CD4-positive, alpha-beta T cell treated with Interleukin-17A for 1 hour (primary cell): ENCODE data around the gene TYW1.
A peak's percentile ranks its signal among the peaks of the same experiment; 100 is the strongest.
"Not testable (repeated sequence)": the region's sequence is repeated elsewhere in the genome, so short reads cannot be mapped to it uniquely, and the experiment has no call there.

ENCODE experiments used
- DNase-seq: peaks from one replicate; pipeline ENCODE4 v3.0.0-alpha.2; 2020

Gene TYW1

DNA sequence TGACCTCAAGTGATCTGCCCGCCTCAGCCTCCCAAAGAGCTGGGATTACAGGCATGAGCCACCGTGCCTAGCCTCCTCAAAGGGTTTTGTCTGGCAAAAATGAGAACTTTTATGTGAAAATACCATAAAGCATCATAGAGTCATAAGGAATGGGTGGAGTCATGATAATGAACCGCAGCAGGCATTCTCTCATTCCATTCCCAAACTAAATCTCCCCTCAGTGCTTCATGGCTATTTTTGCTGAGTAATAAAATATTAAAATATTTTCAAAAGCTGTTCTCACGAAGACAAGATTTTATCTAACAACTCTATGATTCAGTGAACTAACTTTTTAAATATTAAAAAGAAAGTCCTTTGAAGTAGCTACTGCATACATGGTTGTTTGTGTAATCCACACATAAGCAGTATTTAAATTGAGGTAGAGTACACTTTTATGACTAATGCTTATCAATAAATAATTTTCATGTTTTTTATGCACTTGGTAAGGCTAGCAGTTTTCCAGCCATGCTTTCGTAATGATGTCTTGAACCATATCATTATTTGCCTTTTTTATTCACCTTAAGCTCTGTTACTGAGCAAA is 195.6 kb downstream of the TYW1 start:
- not testable (repeated sequence) for DNase-seq

DNA sequence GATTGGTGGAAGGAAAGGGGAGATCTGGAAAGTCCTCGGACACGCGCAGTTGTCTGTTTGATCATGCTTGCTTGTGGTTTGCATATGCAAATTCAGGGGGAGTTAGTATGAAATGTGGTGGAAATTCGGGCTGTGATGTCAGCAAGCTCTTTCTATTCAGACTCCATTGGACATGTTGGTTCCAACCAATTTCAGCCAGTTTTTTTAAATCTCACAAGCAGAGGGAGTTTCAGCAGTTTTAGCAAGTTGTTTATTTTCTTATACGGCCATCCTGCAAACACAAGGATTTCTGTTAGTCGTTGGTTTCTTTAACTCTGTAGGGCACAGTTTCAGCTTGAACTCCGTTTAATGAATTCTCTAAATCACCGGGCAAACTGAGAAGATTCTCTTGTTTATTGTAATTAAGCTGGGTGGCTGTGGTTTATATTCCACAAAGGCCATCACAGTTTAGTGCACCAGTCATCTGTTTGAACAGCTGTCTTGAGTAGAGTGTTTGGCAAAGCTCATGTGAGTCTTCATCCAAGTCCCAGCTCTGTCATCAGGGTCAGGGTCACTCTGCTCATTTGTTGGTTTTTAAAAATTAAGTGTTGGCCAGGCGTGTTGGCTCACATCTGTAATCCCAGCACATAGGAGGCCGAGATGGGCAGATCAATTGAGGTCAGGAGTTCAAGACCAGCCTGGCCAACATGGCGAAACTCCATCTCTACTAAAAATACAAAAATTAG is 196.4 kb downstream of the TYW1 start:
- not testable (repeated sequence) for DNase-seq

DNA sequence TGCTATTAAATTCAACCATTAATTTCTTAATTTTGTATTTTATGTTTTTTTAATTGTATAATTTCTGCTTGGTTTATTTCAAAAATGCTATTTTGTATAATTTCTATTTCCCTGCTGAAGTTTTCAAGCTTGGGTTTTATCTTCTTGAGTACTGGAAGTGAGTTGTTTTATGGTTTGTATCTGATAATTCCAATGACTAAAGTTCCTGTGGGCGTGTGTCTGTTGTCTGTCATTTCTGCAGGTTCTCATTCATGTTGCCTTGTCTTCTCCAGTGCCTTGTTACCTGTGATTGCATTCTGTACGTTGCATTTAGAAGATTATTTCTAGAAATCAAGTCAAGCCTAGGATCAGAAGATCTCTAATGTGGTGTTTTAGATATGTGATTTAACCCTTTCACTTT is 199.5 kb downstream of the TYW1 start:
- DNase-seq, result not testable (repeated sequence)

GRCh38 chr7:67198865-67199526 is 202.4 kb downstream of the TYW1 start:
- not testable (repeated sequence) for DNase-seq

GRCh38 chr7:67205772-67206171 is 209.1 kb downstream of the TYW1 start:
- not testable (repeated sequence) for DNase-seq

DNA sequence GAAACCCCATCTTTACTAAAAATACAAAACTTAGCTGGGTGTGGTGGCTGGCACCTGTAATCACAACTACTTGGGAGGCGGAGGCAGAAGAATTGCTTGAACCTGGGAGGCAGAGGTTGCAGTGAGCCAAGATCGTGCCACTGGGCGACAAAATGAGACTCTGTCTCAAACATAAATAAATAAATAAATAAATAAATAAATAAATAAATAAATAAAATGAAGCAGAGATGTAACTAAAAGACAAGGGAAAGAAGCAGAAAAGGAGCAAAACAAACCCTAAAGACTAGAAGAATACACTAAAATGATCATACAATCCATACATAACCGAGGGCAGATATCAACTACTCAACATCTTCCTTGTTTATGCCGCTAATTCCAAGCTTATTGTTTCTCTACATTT is 209.8 kb downstream of the TYW1 start:
- DNase-seq, result no peak

GRCh38 chr7:67208656-67209055 is 212.0 kb downstream of the TYW1 start:
- not testable (repeated sequence) for DNase-seq

- no peak for DNase-seq
These were observed 212.6 kb downstream of the TYW1 start for GRCh38 chr7:67209256-67209655.

DNA sequence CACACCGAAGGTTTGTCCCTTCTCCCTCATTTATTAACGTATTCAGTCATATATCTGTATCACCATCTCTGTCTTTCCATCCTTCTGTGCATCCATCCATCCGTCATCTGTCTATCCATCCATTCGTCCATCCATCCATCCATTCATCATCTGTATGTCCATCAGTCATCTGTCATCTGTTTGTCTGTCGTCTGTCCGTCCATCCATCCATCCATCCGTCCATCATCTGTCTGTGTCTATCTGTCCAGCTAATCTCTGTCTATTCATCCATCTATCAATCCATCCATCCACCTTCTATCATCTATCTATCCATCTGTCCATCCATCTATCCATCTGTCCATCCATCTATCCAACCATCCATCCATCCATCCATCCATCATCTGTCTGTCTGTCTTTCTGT is 213.9 kb downstream of the TYW1 start:
- DNase-seq, result no peak

DNA sequence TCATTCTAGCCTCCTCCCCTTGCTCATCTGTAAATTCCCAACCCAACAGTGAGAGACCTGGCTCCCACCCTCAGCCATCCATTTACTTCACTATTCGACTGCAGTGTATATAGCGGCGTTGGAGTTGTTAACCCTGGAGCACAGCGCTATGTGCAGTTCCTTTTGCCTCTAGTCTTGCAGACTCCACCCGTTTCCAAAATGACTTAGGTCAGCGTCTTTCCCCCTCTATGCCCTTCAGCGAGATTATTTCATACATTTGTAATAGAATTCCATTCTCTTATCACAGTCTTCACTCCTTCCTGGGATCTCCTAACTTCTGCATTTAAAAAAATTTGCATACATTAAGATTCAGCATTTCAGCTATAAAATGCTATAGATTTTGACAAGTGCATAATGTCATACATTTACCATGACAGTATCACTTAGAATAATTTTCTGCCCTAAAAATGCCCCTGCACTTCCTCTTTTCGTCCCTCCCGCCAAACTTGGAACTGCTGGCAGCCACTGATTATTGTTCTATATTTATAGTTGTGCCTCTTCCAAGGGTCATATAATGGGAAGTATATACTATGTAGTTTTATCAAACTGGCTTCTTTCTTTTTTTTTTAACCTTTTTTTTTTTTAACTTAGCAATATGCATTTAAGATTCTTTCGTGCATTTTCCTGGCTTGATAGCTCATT is 215.2 kb downstream of the TYW1 start:
- not testable (repeated sequence) for DNase-seq

DNA sequence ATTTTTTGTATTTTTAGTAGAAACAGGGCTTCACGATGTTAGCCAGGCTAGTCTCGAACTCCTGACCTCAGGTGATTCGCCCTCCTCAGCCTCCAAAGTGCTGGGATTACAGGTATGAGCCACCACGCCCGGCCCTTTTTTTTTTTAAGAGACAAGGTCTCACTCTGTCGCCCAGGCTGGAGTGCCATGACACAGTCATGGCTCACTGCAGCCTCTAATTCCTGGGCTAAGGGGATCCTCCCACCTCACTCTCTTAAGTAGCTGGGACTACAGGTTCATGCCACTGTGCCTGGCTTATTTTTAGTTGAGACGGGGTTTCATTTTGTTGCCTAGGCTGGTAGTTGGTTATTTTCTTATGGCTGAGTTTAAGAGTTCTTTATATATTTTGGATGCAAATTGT is 216.4 kb downstream of the TYW1 start:
- not testable (repeated sequence) for DNase-seq

GRCh38 chr7:67223551-67223950 is 226.9 kb downstream of the TYW1 start:
- not testable (repeated sequence) for DNase-seq

- peak; percentile 4 for DNase-seq
These were observed 229.8 kb downstream of the TYW1 start for GRCh38 chr7:67226340-67226907.

DNA sequence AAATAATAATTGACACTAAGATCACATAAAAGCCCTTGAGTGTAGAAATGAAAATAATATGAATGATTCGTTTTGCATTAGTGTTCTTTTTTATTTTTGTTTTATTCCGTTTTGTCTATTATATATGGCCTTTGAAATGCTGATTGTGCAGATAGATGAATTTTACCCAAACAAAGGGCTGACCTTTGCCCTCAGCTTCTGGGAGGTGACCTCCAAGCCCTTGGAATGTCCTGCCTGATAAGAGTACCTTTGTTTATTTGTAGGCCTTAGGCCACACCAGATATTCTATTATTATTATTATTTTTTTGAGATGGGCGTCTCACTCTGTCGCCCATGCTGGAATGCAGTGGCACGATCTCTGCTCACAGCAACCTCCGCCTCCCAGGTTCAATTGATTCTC is 230.3 kb downstream of the TYW1 start:
- DNase-seq, result not testable (repeated sequence)

DNA sequence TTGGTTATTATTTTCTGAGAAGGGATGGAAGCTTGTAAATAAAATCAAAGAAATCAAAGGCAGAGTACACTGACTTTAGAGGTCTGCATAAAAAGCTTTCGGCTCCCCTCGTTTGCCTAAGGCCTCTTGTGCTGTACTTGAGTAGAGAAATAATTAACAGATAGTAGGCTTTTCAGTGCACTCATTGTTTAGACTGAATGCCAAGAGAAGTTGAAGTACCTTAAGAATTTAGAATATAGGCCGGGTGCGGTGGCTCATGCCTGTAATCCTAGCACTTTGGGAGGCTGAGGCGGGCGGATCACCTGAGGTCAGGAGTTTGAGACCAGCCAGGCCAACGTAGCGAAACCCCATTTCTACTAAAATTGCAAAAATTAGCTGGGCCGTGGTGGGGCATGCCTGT is 232.4 kb downstream of the TYW1 start:
- not testable (repeated sequence) for DNase-seq

DNA sequence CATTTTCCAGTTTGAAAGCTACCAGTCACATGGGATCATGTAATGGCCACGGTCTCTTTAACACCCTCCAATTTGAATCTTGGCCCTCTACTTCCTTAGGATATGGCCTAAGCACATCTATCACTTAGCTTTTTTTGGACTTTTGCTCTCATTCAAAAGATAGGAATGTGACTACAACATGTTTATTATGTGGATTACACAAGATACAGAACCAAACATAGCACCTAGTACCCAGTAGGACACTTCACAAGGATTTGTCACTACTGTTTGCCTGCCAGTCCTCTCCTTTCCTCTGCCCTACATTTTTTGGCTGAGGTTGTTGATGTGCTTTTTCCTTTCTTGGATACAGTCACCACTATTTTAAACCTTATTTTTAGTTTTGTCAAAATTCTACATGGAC is 233.4 kb downstream of the TYW1 start:
- not testable (repeated sequence) for DNase-seq

- DNase-seq, result not testable (repeated sequence)
These were observed 236.9 kb downstream of the TYW1 start for GRCh38 chr7:67233506-67233905.

DNA sequence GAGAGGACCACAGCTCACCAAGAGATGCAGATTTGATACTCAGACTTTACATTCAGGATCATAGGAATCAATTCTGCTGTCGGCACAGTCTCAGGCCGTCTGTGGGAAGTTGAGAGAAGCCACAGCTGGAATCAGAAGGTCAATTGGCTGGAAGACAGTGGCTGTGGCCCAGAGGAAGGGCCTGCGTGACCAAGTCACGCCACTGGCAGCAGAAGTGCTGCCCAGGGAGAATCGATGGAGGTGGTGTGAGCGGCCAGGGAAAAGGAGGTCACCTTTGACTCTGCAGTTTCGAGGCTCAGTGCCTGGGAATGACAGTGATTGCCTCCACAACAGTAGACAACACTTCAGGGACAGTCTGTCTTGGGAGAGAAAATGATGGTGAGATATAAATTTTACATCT is 239.6 kb downstream of the TYW1 start:
- not testable (repeated sequence) for DNase-seq

DNA sequence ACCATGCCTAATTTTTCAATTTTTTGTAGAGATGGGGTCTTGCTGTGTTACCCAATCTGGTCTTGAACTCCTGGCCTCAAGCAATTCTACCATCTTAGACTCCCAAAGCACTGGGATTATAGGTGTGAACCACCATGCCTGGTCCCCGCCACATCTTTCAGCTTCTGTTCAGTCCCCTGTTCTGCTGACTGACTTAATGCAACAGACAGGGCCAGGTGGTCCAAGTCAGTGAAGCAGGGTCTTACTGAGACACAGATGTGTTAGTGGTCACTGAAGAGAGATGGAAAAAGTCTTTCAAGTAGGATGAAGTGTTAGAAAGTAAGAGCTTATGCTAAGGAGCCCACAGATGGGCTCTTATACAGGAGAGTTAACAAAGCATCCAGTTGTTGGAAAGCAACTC is 246.2 kb downstream of the TYW1 start:
- DNase-seq, result not testable (repeated sequence)

- not testable (repeated sequence) for DNase-seq
These were observed 251.7 kb downstream of the TYW1 start for GRCh38 chr7:67248364-67248763.

DNA sequence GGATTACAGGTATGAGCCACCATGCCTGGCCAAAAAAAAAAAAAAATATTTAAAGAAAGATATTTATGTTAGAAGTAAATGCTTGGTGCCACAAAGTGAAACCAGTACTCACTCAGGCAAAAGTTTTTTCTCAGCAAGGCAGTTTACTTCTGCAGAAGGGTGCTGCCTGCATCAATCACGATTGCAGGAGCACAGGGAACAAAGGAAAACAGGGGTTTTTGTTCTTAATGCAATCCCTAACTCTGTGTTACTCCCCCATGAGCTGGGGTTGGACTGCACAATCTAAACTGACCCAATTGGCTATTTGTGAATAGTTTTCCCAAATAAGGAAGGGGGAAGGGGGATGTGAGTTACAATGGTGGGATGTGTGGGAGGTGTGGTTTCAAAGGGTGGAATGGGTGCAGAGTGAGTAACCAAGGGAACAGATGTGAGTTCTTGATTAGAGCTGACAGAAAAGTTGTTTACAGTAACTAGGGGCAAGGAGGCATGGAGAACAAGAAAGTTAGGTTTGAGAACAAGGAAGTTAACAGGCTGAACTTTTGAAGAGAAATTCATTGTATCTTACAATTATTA is 255.4 kb downstream of the TYW1 start:
- no peak for DNase-seq

DNA sequence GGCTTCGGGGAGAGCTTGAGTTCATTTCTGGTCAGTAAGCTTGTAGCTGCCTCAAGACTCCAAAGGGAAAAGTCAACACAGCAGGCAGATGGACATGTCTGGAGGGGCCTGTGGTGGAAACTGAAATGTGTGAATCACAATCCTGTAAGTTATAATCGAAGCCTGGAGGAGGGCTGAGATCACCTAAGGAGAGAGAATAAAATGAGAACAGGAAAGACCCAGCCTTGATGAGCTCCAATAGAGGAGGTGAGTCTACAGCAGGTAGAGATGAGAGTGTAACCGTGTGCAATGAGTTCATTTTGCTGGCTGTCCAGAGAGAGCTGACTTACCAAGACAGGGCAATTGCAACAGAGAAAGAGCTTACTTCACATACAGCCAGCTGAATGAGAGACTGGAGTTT is 258.4 kb downstream of the TYW1 start:
- DNase-seq, result not testable (repeated sequence)

- not testable (repeated sequence) for DNase-seq
These were observed 261.1 kb downstream of the TYW1 start for GRCh38 chr7:67257779-67258178.
